Brain microvascular endothelial cell (primary cell): ENCODE data around the gene SLC3A2.

Experiments used
- DNase-seq: peaks from one replicate; pipeline ENCODE4 v3.0.0-alpha.2; 2020
- H3K27ac ChIP-seq: fragments of 250-450 bp; sonication (Bioruptor Pico); 2 replicates; pipeline ENCODE4 v1.5.1; 2020; ENCODE audit warnings: mild to moderate bottlenecking, moderate library complexity
- H3K27me3 ChIP-seq: fragments of 250-450 bp; sonication (Bioruptor Pico); replicated peaks from 2 replicates; pipeline ENCODE4 v1.5.1; 2020; ENCODE audit warnings: mild to moderate bottlenecking
- H3K36me3 ChIP-seq: fragments of 250-450 bp; sonication (Bioruptor Pico); replicated peaks from 2 replicates; pipeline ENCODE4 v1.5.1; 2020; ENCODE audit warnings: mild to moderate bottlenecking
- H3K4me3 ChIP-seq: 2 replicates; pipeline ENCODE4 v1.5.1; 2011; ENCODE audit warnings: low read depth, mild to moderate bottlenecking, control low read depth, low read length, moderate library complexity
- in situ Hi-C: cut with HindIII; loops from 2 replicates; pipeline ENCODE4 v1.10.0; 2017; ENCODE audit warnings: low sequenced_read_pairs, low pct_ligation_motif_present
- TF ChIP-seq, protein P1 (sequence below): IDR thresholded peaks from 2 replicates; pipeline ENCODE4 v1.5.1; 2011; ENCODE audit warnings: low read depth, mild to moderate bottlenecking, moderate library complexity, low read length, control low read depth, inconsistent platforms; ENCODE audit errors: missing control alignments

Gene SLC3A2

DNA sequence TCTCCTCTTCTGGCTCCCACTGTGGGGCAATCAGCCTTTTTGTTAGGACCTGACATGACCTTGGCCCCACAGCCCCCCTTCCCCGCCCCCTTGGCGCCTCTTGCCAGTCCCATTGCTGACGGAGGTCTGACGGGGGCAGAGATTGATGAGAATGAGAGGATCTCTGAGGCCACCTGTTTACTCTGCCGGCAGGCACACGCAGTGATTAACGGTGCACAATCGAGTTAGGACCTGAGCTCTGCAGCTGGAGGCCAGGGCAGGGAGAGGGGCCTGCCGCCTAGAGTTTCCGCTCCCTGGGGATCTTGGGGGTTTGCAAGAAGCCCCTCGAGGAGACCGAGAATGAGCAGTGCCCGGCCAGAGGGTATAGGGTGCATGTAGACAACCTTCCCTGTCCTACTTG lies 47.3 kb downstream of the SLC3A2 start:
- no peak for DNase-seq
- no peak overlapping the region for H3K27ac ChIP-seq
- no peak overlapping the region for H3K4me3 ChIP-seq
- no peaks in the 10 kb centered on the region for H3K36me3 ChIP-seq
- TF ChIP-seq, protein P1, sequence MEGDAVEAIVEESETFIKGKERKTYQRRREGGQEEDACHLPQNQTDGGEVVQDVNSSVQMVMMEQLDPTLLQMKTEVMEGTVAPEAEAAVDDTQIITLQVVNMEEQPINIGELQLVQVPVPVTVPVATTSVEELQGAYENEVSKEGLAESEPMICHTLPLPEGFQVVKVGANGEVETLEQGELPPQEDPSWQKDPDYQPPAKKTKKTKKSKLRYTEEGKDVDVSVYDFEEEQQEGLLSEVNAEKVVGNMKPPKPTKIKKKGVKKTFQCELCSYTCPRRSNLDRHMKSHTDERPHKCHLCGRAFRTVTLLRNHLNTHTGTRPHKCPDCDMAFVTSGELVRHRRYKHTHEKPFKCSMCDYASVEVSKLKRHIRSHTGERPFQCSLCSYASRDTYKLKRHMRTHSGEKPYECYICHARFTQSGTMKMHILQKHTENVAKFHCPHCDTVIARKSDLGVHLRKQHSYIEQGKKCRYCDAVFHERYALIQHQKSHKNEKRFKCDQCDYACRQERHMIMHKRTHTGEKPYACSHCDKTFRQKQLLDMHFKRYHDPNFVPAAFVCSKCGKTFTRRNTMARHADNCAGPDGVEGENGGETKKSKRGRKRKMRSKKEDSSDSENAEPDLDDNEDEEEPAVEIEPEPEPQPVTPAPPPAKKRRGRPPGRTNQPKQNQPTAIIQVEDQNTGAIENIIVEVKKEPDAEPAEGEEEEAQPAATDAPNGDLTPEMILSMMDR: no peak
- H3K27me3 ChIP-seq: peaks cover 31% of the 10 kb centered on the region
- in situ Hi-C loops: no loop called here

DNA sequence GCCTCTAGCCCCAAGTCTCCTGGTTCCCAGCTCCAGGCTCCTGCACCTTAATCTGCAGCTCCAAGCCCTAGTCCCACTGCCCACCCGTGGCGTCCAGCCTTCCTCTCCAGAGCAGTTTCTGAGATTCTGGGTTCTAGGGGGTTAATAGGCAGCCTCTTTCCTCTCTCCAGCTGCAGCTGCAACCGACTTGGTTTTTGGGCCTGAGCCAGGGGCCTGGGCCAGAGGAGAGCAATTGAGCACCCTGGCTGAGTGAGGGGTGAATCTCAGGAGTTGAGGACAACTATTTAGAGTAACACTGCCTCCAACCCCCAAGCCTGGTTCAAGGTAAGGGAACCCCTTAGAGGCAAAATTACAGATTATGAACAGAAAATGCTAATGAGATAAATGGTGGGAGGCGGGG lies 49.5 kb downstream of the SLC3A2 start:
- Histone ChIP-seq H3K4me3 (no peak overlapping the region), H3K36me3 (no peaks in the 10 kb centered on the region), H3K27ac (no peak overlapping the region), H3K27me3 (peaks cover 19% of the 10 kb centered on the region)
- TF ChIP-seq, protein P1: no peak
- no peak for DNase-seq
- in situ Hi-C loops: no loop called here

DNA sequence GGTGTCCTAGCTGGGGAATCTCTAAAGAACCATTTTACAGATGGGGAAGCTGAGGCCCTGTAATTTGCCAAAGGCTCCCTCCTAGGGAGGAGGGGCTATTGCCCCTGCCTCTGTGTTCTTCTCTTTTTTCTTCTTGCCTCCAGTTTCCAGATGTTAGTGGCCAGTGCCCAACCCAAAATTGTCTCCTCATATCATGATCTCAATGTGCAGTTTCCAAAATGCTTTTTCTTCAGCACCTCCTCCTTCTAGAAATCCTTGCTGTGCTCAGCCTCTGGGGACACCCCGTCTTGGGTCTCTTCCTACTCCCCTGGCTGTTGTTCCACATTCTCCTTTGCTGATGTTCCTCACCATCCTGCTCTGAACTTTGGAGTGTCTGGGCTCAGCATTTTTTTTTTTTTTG lies 50.0 kb downstream of the SLC3A2 start:
- H3K27ac ChIP-seq: no peak overlapping the region
- no peaks in the 10 kb centered on the region for H3K36me3 ChIP-seq
- no peak overlapping the region for H3K4me3 ChIP-seq
- DNase-seq: no peak
- TF ChIP-seq, protein P1: no peak
- peaks cover 15% of the 10 kb centered on the region for H3K27me3 ChIP-seq
- in situ Hi-C loops: no loop called here

DNA sequence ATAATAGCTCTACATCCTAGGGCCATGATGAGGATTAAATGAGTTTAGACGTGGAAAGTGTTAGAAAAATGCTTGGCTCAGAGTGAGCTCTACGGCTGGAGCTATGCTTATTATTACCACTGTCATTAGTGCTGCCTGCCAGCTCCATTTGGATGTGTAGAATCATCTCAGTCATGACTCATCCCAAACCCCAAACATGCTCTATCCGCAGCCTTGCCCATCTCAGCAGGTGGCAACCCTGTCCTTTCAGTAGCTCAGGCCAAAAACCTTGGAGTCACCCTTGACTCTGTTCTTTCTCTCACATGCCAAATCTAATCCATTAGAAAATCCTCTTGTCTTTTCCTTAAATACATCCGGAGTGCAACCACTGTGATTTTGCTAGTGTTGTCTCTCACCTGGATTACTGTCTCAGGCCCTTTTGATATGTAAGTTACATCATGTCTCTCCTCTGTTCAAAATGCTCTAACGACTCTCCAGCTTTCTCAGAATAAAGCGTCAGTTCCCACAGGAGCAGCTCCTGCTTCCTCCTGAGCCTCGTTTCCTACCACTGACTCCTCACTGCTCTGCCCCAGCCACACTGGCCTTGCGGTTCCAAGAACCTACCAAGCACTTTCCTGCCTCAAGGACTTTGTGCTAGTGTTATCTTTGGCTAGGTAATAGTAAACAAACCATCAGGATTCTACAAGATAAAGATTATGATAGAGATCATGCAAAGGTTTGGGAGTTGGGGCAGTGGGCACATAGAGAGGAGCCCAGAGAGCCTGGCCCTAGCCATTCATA lies 51.0 kb downstream of the SLC3A2 start:
- Histone ChIP-seq H3K27ac (no peak overlapping the region), H3K27me3 (peaks cover 5% of the 10 kb centered on the region), H3K4me3 (no peak overlapping the region), H3K36me3 (no peaks in the 10 kb centered on the region)
- in situ Hi-C loops: no loop called here
- DNase-seq: no peak
- TF ChIP-seq, protein P1: no peak

DNA sequence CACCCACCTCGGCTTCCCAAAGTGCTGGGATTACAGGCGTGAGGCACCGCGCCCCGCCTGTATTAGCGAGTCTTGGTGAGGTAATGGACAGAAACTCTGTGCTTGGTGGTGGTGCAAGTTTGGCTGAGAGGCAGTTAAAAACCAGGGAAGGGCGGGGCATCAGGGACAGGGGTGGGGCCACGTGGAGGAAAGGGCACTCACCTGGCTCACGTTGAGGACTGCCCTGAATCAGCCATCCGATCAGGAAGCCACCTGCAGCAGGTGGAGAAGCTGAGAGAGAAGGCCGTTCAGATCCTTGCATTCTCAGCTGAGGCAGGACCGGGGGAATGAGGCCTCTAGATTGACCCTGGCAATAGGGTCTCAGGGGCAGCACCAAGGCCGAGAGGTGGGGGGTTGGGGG lies 52.6 kb downstream of the SLC3A2 start:
- no peak for DNase-seq
- H3K4me3 ChIP-seq: no peak overlapping the region
- in situ Hi-C loops: no loop called here
- H3K27me3 ChIP-seq: no peaks in the 10 kb centered on the region
- no peak overlapping the region for H3K27ac ChIP-seq
- TF ChIP-seq, protein P1: no peak
- H3K36me3 ChIP-seq: no peaks in the 10 kb centered on the region

DNA sequence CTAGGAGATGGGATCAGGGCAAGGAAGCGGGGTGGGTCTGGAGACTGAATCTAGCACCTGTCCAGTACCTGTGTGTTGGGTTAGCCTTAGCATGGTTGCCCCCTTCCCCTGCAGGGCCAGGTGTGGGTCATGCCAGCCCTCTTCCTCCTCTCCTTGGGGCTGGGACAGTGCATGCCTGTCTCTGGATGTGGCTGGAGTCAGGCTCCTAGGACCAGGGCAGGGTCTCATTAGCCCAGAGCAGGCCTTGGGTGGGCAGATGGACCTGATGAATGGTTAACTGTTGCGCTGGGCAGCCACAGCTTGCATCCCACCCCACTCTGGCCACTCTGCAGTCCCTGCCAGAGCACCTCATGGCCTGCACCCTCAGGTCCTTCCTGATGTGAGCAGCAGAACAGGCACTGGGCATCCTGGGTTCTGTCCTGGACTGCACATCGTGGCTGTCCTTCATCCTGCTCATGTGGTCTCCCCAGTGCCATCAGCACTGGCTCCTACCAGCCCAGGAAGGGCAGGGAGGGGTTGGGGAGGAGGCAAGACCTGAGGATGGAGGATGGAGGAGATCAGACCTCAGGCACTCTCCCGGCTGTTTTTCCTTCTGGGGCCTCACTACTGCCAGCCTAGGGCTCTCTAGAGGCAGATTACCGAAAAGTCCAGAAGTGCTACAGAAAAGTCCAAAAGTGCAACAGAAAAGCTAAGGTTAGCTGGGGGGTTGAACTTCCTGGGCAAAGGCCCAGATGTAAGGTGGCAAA lies 53.2 kb downstream of the SLC3A2 start:
- Histone ChIP-seq H3K27ac (no peak overlapping the region), H3K36me3 (no peaks in the 10 kb centered on the region), H3K4me3 (no peak overlapping the region), H3K27me3 (no peaks in the 10 kb centered on the region)
- in situ Hi-C loops: no loop called here
- TF ChIP-seq, protein P1: no peak
- DNase-seq: no peak
